ENCODE results near the gene DGKG. TPM values are rescaled to one million over a fixed set of nuclear protein-coding genes. Genes with fewer than 3 reads are reported as not detected.

DGKG gene
- total RNA-seq, 3 donors from 2014 or later = 0.59 to 2.3 (median 2.1) TPM

GRCh38 chr3:186342197-186342596, 19.8 kb downstream of the DGKG start:
- no peaks in the 10 kb centered on the region for H3K27me3 ChIP-seq
- H3K4me1 ChIP-seq = no peaks in the 10 kb centered on the region
- no peak overlapping the region for H3K27ac ChIP-seq
- TF ChIP-seq POLR2A (IDR thresholded peaks at IDR 0.05) = no peak
- H3K4me3 ChIP-seq = no peak overlapping the region
- intact Hi-C loops (cut with DNase I; ENCODE audit: low total_unique reads) = no loop called here
- no peaks in the 10 kb centered on the region for H3K36me3 ChIP-seq
- H3K9me3 ChIP-seq = no peaks in the 10 kb centered on the region
- no peak for DNase-seq (ENCODE audit: low spot score in 2 of 2)

GRCh38 chr3:186340204-186340603, 21.8 kb downstream of the DGKG start:
- DNase-seq (ENCODE audit: low spot score in 2 of 2) = no peak
- no peaks in the 10 kb centered on the region for H3K9me3 ChIP-seq
- no peak for TF ChIP-seq POLR2A (IDR thresholded peaks at IDR 0.05)
- TF ChIP-seq POLR2AphosphoS5 (IDR thresholded peaks at IDR 0.05) = no peak
- no peak for TF ChIP-seq CTCF (IDR thresholded peaks at IDR 0.05)
- no peak overlapping the region for H3K27ac ChIP-seq
- intact Hi-C loops (cut with DNase I; ENCODE audit: low total_unique reads) = no loop called here
- H3K4me3 ChIP-seq = no peak overlapping the region
- H3K4me1 ChIP-seq = no peaks in the 10 kb centered on the region
- no peaks in the 10 kb centered on the region for H3K36me3 ChIP-seq
- H3K27me3 ChIP-seq = peaks cover 0 to 5% of the 10 kb centered on the region in 2 donors

GRCh38 chr3:186339180-186339918, 22.7 kb downstream of the DGKG start:
- no peaks in the 10 kb centered on the region for H3K4me1 ChIP-seq

GRCh38 chr3:186333256-186333655, 28.8 kb downstream of the DGKG start:
- Histone ChIP-seq H3K4me1 (no peaks in the 10 kb centered on the region), H3K27me3 (peaks cover 0 to 5% of the 10 kb centered on the region in 2 donors), H3K9me3 (no peaks in the 10 kb centered on the region), H3K36me3 (no peaks in the 10 kb centered on the region), H3K27ac (no peak overlapping the region), H3K4me3 (no peak overlapping the region)
- TF ChIP-seq CTCF (IDR thresholded peaks at IDR 0.05) (no peak), POLR2AphosphoS5 (IDR thresholded peaks at IDR 0.05) (no peak), POLR2A (IDR thresholded peaks at IDR 0.05) (no peak)
- intact Hi-C loops (cut with DNase I; ENCODE audit: low total_unique reads) = no loop called here
- DNase-seq (ENCODE audit: low spot score in 2 of 2) = no peak

More at GRCh38 chr3:186339180-186339918, 22.7 kb downstream of the DGKG start:
- intact Hi-C loops (cut with DNase I; ENCODE audit: low total_unique reads) = no loop called here
- Histone ChIP-seq H3K27me3 (peaks cover 0 to 5% of the 10 kb centered on the region in 2 donors), H3K36me3 (no peaks in the 10 kb centered on the region), H3K9me3 (no peaks in the 10 kb centered on the region), H3K4me3 (no peak overlapping the region), H3K27ac (no peak overlapping the region)
- TF ChIP-seq POLR2A (IDR thresholded peaks at IDR 0.05) (no peak), POLR2AphosphoS5 (IDR thresholded peaks at IDR 0.05) (no peak), CTCF (IDR thresholded peaks at IDR 0.05) (no peak)
- no peak for DNase-seq (ENCODE audit: low spot score in 2 of 2)

- H3K9me3 ChIP-seq = no peaks in the 10 kb centered on the region
- no peaks in the 10 kb centered on the region for H3K36me3 ChIP-seq
- peaks cover 0 to 3% of the 10 kb centered on the region in 2 donors for H3K27me3 ChIP-seq
- TF ChIP-seq POLR2AphosphoS5 (IDR thresholded peaks at IDR 0.05) (no peak), POLR2A (IDR thresholded peaks at IDR 0.05) (no peak), CTCF (IDR thresholded peaks at IDR 0.05) (no peak)
- intact Hi-C loops (cut with DNase I; ENCODE audit: low total_unique reads) = no loop called here
- DNase-seq (ENCODE audit: low spot score in 2 of 2) = no peak
- H3K4me1 ChIP-seq = no peaks in the 10 kb centered on the region
- H3K4me3 ChIP-seq = no peak overlapping the region
- no peak overlapping the region for H3K27ac ChIP-seq
Measured at GRCh38 chr3:186330772-186331460, 31.1 kb downstream of the DGKG start.

Measured in breast epithelium (tissue), 4 donors.